ENCODE results near the gene SMCR8.

DNA sequence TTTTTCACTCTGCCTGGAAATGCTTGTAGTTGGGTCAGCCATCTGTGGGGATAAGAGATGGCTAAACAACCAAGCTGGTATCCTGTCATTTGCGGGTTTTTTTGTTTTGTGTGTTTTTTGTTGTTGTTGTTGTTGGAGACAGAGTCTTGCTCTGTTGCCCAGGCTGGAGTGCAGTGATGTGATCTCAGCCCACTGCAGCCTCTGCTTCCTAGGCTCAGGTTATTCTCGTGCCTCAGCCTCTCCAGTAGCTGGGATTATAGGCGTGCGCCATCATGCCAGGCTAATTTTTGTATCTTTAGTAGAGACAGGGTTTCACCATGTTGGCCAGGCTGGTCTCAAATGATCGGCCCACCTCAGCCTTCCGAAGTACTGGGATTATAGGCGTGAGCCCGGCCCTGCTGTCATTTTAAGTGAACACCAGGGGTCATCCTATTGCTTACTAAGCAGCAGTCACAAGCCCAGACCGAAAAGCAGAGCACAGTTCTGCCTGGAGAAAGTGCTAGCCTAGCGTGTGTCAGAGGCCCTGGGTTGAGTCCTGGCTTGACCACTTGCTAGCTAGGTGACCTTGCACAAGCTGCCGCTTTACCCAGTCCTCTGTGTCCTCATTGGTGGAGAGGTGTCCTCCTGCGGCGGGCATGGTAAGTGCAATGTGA, 4.6 kb downstream of the SMCR8 start:
- TF ChIP-seq, protein P1, sequence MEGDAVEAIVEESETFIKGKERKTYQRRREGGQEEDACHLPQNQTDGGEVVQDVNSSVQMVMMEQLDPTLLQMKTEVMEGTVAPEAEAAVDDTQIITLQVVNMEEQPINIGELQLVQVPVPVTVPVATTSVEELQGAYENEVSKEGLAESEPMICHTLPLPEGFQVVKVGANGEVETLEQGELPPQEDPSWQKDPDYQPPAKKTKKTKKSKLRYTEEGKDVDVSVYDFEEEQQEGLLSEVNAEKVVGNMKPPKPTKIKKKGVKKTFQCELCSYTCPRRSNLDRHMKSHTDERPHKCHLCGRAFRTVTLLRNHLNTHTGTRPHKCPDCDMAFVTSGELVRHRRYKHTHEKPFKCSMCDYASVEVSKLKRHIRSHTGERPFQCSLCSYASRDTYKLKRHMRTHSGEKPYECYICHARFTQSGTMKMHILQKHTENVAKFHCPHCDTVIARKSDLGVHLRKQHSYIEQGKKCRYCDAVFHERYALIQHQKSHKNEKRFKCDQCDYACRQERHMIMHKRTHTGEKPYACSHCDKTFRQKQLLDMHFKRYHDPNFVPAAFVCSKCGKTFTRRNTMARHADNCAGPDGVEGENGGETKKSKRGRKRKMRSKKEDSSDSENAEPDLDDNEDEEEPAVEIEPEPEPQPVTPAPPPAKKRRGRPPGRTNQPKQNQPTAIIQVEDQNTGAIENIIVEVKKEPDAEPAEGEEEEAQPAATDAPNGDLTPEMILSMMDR (IDR thresholded peaks at IDR 0.05) = peak in 4 of 6 experiments; percentile 7 to 40 (median 36)
- no peak for TF ChIP-seq POLR2A (IDR thresholded peaks at IDR 0.05)
